Sigmoid colon (tissue), 7 donors: ENCODE data around the gene CACNB1. TPM values are rescaled to one million over a fixed set of nuclear protein-coding genes. Genes with fewer than 3 reads are reported as not detected.

Source experiments
- DNase-seq: peaks from one replicate; pipeline ENCODE4 v3.0.0-alpha.2; 2019
- H3K27ac ChIP-seq, 4 donors: fragments of 200-600 bp; sonication (generic); one replicate each; pipeline ENCODE4 v1.5.1; 2016 to 2019; ENCODE audit warnings: mild to moderate bottlenecking in 1 of 4
- H3K27me3 ChIP-seq, 3 donors: fragments of 200-600 bp; sonication (generic); one replicate each; pipeline ENCODE4 v1.5.1; 2019; ENCODE audit warnings: mild to moderate bottlenecking in 1 of 3
- H3K36me3 ChIP-seq, 4 donors: fragments of 200-600 bp; sonication (generic); one replicate each; pipeline ENCODE4 v1.5.1; 2016 to 2019
- H3K4me1 ChIP-seq, 4 donors: fragments of 200-600 bp; sonication (generic); one replicate each; pipeline ENCODE4 v1.5.1; 2017 to 2019
- H3K4me3 ChIP-seq, 4 donors: fragments of 200-600 bp; sonication (generic); one replicate each; pipeline ENCODE4 v1.5.1; 2017 to 2019; ENCODE audit warnings: mild to moderate bottlenecking in 2 of 4, moderate library complexity in 1 of 4
- H3K9me3 ChIP-seq, 4 donors: fragments of 200-600 bp in 3 of 4; sonication (generic) in 3 of 4; one replicate each; pipeline versions ENCODE4 v1.5.1 to v1.6.1; 2013 to 2019
- EP300 ChIP-seq, 4 donors: sonication (generic); formaldehyde crosslinking; IDR thresholded peaks; one replicate each; pipeline ENCODE4 v1.6.1; 2017; ENCODE audit warnings: antibody characterized with exemption in 4 of 4
- POLR2A ChIP-seq, 2 donors: fragments of 450-650 bp; IDR thresholded peaks; one replicate each; pipeline ENCODE4 v1.6.1; 2016; ENCODE audit warnings: antibody characterized with exemption in 2 of 2, mild to moderate bottlenecking in 2 of 2, moderate library complexity in 2 of 2
- POLR2AphosphoS5 ChIP-seq, 4 donors: sonication (generic); formaldehyde crosslinking; IDR thresholded peaks; one replicate each; pipeline ENCODE4 v1.6.1; 2017; ENCODE audit warnings: antibody characterized with exemption in 4 of 4
- WGBS, 2 donors: extraction: QIAGEN DNeasy Blood & Tissue Kit; methylation state at CpG; one replicate each; pipeline ENCODE4 v1.1.7; 2013; 5-methylcytosine and 5-hydroxymethylcytosine counted together
- intact Hi-C: fragments of 100-400 bp; cut with DNase I; formaldehyde crosslinking; loops from one replicate; pipeline ENCODE4 v1.15.1; 2023
- polyA plus RNA-seq, 3 donors: library from polyadenylated mRNA; stranded (reverse); fragments of 200-250 nt; gene quantifications; one replicate each; pipeline ENCODE4 v1.2.3, GENCODE V29; 2013
- total RNA-seq, 4 donors: library from RNA; depleted of rRNA; stranded (reverse); fragments of >200 nt; gene quantifications; one replicate each; pipeline ENCODE4 v1.1.0, GENCODE V29; 2016
- TF ChIP-seq, protein P1 (sequence below), 4 experiments: fragments of 450-650 bp in 3 of 4; fragments of 200-600 bp in 1 of 4; IDR thresholded peaks; one replicate each; pipeline ENCODE4 v1.5.1; 2016 to 2019; ENCODE audit warnings: antibody characterized with exemption in 4 of 4, mild to moderate bottlenecking in 3 of 4, moderate library complexity in 2 of 4
- donor health status: healthy with polysubstance abuse.
- donor health status: Bipolar disorder and iron deficiency.
- donor health status: healthy.

Gene CACNB1
- total and polyA plus RNA-seq, 7 donors: 3.0 to 11.6 (median 7.6) TPM

DNA sequence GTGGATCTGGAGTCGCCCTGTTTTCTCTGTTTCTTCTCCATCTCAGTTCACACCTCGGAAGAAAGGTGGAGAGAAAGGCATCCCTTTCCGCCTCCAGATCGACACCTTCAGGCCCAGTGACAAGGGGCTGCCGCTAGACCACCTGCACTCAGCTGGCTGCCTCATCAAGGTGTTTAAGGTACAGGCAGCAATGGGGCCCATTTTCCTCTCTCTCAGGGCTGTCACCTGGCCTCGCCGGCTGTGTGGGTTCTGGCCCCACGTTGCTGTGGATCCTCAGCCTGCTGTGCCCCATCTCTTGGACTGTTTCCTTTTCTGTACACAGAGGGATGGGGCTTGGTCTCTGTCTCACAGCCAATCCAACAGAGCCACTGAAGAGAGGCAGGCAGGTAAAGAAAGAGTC, 45.7 kb upstream of the CACNB1 start:
- 76 to 83% methylated on average over 8 of the region's 8 CpGs for WGBS, 2 donors
- intact Hi-C loops: loop anchor here (5.0 kb wide), 1 partner anchor 261 kb away; no protein-coding TSS in a partner anchor
- Histone ChIP-seq H3K4me1 (no peaks in the 10 kb centered on the region), H3K27me3 (peaks cover 0 to 29% (median 8%) of the 10 kb centered on the region in 3 donors), H3K27ac (no peak overlapping the region), H3K9me3 (no peaks in the 10 kb centered on the region), H3K4me3 (no peak overlapping the region), H3K36me3 (no peaks in the 10 kb centered on the region)
- peak; percentile 37 for DNase-seq
- TF ChIP-seq POLR2AphosphoS5 (IDR thresholded peaks at IDR 0.05): no peak
- TF ChIP-seq EP300 (IDR thresholded peaks at IDR 0.05): no peak
- TF ChIP-seq, protein P1, sequence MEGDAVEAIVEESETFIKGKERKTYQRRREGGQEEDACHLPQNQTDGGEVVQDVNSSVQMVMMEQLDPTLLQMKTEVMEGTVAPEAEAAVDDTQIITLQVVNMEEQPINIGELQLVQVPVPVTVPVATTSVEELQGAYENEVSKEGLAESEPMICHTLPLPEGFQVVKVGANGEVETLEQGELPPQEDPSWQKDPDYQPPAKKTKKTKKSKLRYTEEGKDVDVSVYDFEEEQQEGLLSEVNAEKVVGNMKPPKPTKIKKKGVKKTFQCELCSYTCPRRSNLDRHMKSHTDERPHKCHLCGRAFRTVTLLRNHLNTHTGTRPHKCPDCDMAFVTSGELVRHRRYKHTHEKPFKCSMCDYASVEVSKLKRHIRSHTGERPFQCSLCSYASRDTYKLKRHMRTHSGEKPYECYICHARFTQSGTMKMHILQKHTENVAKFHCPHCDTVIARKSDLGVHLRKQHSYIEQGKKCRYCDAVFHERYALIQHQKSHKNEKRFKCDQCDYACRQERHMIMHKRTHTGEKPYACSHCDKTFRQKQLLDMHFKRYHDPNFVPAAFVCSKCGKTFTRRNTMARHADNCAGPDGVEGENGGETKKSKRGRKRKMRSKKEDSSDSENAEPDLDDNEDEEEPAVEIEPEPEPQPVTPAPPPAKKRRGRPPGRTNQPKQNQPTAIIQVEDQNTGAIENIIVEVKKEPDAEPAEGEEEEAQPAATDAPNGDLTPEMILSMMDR (IDR thresholded peaks at IDR 0.05): no peak
- no peak for TF ChIP-seq POLR2A (IDR thresholded peaks at IDR 0.05)

DNA sequence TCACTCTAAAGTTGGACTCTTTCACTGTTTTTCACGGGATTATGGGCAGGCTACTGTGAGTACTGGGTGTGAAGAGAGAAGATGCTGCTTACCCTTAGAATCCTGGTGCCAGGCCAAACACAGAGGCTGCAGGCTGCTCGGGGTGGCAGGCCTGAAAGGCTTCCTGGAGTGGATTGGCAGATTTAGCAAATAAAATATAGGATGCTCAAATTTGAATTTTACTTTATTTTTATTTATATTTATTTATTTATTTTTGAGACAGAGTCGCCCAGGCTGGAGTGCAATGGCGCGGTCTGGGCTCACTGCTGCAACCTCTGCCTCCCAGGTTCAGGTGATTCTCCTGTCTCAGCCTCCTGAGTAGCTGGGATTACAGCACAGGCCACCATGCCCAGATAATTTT, 43.2 kb upstream of the CACNB1 start:
- DNase-seq: peak; percentile 5
- no peaks in the 10 kb centered on the region for H3K9me3 ChIP-seq
- 81 to 93% methylated on average over 5 of the region's 5 CpGs for WGBS, 2 donors
- H3K4me1 ChIP-seq: no peaks in the 10 kb centered on the region
- H3K27ac ChIP-seq: no peak overlapping the region
- no peak overlapping the region for H3K4me3 ChIP-seq
- peaks cover 4 to 36% (median 8%) of the 10 kb centered on the region in 3 donors for H3K27me3 ChIP-seq
- no peaks in the 10 kb centered on the region for H3K36me3 ChIP-seq
- intact Hi-C loops: loop anchor here (5.0 kb wide), 1 partner anchor 258 kb away; no protein-coding TSS in a partner anchor
- TF ChIP-seq POLR2AphosphoS5 (IDR thresholded peaks at IDR 0.05) (no peak), POLR2A (IDR thresholded peaks at IDR 0.05) (no peak), EP300 (IDR thresholded peaks at IDR 0.05) (no peak)
- TF ChIP-seq, protein P1 (IDR thresholded peaks at IDR 0.05): no peak

DNA sequence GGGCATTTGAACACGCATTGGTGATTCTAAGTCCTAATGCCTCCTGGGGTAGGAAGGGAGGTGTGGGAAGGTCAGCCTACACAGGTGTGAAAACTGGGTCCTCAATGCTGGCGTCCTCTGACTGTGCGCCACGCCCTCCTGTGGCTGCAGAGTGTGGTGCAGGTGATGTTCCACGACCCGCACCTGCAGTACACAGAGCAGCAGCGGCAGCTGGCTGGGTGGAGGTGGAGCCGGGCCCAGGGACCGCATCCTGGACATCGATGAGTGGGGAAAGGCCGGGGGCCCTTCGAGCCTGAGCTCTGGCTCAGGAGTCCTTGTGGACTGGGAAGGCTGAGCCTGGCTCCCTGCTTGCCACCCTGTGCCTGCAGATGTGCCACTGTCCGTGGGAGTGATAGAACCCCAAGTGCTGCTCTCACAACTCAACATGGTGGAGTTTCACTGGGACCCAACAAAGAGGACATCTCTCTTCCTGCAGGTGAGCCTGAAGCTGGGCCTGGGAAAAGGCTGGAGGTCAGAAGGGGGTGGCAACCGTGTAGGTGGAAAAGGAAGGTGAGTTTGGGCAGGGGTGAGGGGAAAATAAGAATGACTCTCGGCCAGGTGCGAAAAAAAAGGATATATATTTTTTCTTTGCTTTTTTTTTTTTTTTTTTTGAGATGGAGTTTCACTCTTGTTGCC, 42.3 kb upstream of the CACNB1 start:
- Histone ChIP-seq H3K4me3 (no peak overlapping the region), H3K27ac (no peak overlapping the region), H3K27me3 (peaks cover 4 to 44% (median 8%) of the 10 kb centered on the region in 3 donors), H3K9me3 (no peaks in the 10 kb centered on the region), H3K4me1 (no peaks in the 10 kb centered on the region), H3K36me3 (no peaks in the 10 kb centered on the region)
- peak; percentile 27 for DNase-seq
- TF ChIP-seq, protein P1 (IDR thresholded peaks at IDR 0.05): peak in 2 of 4 experiments; percentile 22
- no peak for TF ChIP-seq POLR2AphosphoS5 (IDR thresholded peaks at IDR 0.05)
- no peak for TF ChIP-seq EP300 (IDR thresholded peaks at IDR 0.05)
- no peak for TF ChIP-seq POLR2A (IDR thresholded peaks at IDR 0.05)
- 18 to 26% methylated on average over 16 of the region's 16 CpGs for WGBS, 2 donors
- intact Hi-C loops: loop anchor here (5.0 kb wide), 1 partner anchor 257 kb away; no protein-coding TSS in a partner anchor

DNA sequence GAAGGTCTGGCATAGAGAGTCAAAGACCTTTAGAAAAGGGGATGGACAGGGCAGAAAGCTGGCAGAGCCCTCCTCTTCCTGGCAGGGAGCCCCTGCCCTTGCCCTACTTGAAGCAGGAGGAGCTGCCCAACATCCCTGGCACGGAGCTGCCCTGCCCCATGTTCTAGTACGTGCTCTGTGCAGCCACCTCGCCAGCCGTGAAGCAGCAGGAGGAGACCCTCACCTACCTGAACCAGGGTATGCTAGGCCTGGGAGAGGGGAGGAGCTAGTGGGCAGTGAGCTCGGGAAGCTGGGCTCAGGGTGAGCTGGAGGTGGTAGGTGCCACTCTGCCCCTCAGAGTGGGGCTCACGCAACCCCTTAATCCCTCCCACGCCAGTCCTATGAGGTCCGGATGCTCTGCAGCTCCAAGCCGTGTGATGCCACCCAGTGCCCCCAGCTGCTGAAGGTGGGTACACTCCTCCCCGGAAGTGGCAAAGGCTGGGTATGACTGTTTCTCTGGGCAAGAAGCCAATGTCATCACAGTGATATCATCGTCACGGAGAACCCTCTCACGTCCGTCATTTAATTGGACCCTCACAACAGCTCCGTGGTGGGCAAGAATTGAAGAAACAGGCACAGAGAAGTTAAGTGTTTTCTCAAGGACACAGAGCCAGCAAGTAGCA, 41.0 kb upstream of the CACNB1 start:
- intact Hi-C loops: no loop called here
- 12 to 35% methylated on average over 15 of the region's 15 CpGs for WGBS, 2 donors
- no peak for DNase-seq
- no peaks in the 10 kb centered on the region for H3K36me3 ChIP-seq
- peaks cover 4 to 55% (median 10%) of the 10 kb centered on the region in 3 donors for H3K27me3 ChIP-seq
- H3K9me3 ChIP-seq: no peaks in the 10 kb centered on the region
- H3K27ac ChIP-seq: no peak overlapping the region
- no peak overlapping the region for H3K4me3 ChIP-seq
- no peaks in the 10 kb centered on the region for H3K4me1 ChIP-seq
- no peak for TF ChIP-seq EP300 (IDR thresholded peaks at IDR 0.05)
- TF ChIP-seq, protein P1 (IDR thresholded peaks at IDR 0.05): no peak
- no peak for TF ChIP-seq POLR2AphosphoS5 (IDR thresholded peaks at IDR 0.05)
- no peak for TF ChIP-seq POLR2A (IDR thresholded peaks at IDR 0.05)
